ENCODE results near the gene FASTK.
"Not testable (repeated sequence)": the region's sequence is repeated elsewhere in the genome, so short reads cannot be mapped to it uniquely, and the experiment has no call there.

Gene FASTK

DNA sequence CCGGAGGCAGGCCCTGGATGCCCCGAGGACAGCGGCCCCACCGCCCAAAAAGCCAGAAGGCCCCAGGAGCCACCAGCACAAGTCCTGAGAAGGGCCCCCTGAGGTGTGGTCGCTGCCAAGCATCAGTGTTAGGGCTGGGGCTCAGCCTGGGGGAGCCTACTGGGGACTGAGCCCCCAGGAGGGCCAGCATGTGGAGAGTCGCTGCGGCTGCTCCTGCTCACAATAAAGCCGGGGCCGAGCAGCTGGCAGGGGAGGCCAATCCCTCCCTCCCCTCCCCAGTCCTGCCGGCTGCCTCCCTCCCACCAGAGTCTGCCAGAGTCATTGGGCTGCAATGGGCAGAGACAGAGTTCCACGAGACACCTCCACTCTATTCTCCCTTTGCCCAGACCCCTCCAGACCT, 35.3 kb downstream of the FASTK start:
- DNase-seq, result no peak

GRCh38 chr7:151043959-151044358, 36.6 kb downstream of the FASTK start:
- no peak for DNase-seq

GRCh38 chr7:151043449-151043848, 37.2 kb downstream of the FASTK start:
- DNase-seq, result not testable (repeated sequence)

GRCh38 chr7:151040616-151041375, 39.8 kb downstream of the FASTK start:
- no peak for DNase-seq

DNA sequence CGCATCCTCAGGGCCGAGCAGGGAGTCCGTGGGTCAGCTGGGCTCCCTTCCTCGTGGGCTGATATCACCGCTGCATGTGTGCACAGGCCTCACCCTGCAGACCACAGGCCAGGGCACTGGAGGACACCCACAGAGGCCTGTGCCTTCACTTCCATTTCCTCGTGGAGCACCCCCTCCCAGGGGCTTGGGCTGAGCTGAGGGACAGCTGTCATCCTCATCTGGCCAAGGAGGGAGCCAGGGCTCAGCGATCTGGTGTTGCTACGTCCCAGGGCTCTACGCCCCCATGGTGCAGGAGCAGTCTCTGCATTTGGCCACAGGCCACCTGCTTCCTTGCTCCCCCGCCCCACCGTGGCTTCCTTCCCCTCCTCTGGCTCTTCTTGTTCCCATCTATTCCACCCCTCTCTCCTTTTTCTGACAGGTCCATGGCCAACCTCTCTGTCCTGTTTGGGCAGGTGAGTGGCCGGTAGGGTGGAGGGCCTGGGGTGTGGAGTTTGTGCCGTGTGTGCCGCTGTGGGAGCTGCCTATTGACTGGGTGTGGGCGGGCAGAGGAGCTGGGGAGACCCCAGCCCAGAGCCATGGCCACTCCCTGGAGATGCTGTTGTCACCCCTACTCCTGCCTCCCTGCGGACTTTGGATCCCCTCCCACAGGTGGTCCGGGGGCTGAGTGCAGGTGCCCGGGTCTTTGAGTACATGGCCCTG, 40.6 kb downstream of the FASTK start:
- DNase-seq, result no peak

DNA sequence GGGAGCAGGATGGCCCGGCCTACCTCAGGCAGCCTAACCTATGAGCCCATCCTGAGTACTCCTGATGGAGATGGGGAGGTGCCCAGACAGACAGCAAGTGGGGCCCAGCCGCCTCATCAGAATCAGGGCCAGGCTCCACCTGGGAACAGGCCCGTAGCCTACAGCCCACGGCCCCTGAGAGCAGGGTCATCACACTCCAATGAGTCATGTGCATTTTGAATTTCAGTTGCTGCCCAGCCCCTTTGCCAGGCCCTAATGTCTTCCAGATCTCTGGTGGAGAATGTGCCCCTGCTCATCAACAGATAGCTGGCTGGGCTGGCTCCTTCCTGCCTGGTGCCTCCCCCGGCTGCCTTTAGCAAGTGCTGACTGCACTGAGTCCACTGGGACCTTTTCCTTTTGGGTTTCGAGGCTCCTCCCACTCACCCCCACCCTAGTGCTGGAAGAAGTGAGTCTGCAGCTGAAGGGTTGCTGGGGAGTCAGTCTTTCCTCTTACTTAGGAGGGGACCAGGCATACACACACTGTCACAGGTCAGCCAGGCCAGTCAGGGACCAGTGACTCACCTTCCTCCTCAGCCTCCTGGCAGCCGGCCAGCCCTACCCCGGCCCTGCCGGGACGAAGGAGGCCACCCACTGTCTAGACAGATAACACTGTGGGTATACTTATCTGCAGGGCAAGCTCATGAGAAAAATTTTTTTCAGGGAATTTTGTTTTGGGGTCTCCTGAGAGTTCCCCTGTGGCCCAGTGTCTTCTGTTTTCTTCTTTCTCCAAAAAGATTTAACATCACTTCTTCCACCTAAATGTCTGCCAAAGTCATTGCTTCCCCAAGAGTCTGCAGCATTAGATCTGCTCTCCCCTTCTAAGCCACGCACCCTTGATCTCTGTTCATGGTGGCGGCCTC, 41.4 kb downstream of the FASTK start:
- no peak for DNase-seq

GRCh38 chr7:151035902-151036301, 44.7 kb downstream of the FASTK start:
- DNase-seq, result no peak

GRCh38 chr7:151035026-151035717, 45.4 kb downstream of the FASTK start:
- no peak for DNase-seq

DNA sequence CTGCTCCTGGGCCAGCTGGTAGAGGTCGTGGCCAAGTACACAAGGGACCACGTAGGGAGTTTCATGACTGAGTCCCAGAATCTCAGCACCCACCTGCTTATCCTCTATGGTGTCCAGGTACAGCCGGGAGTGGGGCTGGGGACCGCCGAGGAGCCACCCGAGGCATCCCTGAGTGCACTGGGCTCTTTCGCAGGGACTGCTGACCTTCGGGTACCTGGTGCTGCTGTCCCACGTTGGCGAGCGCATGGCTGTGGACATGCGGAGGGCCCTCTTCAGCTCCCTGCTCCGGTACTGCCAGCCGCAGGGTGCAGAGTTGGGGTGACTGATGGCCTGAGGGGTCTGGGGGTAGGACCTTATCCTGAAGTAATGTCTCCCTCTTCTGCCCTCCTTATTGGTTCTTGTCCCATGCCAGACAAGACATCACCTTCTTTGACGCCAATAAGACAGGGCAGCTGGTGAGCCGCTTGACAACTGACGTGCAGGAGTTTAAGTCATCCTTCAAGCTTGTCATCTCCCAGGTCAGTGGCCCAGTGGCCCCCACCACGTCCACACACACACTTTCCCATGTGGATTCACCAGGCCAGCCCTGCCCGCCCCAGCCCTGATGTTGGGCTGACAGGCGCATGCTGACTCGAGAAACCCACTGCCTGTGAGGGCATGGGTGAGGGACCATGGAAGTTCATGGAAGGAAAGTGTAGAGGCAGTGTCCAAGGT, 46.1 kb downstream of the FASTK start:
- DNase-seq, result no peak

DNA sequence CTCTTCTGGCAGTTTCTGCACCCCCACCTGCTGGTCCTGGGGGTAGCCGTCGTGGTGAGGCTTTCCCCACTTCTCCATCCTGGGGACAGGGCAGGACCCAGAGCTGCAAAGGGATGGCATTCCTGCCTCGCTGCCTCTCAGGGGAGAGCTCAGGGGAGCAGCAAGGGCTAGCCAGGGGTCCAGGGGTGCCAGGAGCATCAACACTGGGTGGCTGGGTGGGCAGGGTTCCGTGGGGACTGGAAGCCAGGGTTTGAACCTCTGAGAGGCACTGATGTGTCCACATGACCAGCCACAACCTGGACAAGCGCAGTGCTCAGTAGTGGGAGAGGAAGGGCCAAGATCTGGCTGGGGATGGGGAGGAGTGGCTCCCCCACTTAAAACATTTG, 46.8 kb downstream of the FASTK start:
- no peak for DNase-seq

GRCh38 chr7:151032936-151033863, 47.4 kb downstream of the FASTK start:
- no peak for DNase-seq

DNA sequence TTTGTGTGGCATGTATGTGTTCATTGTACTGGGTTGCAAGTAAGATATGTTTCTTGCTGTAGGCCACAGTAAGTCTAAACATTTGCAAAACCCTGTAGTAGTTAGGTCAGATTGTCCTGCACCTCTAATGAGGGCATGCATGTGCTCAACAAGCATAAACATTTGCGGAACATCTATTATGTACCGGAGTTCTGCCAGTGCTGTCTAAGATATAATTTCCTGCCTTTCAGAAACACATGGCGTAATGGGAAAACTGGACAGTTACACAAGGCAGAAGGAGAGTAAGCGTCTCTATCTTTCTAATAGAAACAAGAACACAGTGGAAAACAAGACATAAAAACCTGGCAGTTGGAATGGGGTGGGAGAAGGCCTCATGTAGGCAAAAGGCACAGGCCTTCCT, 49.6 kb downstream of the FASTK start:
- no peak for DNase-seq

- no peak for DNase-seq
Measured at GRCh38 chr7:151028948-151029501, 51.6 kb downstream of the FASTK start.

- DNase-seq, result peak; percentile 97
Measured at GRCh38 chr7:151028131-151028947, 52.3 kb downstream of the FASTK start, which contains the start of gene ABCB8. TSS of gene ABCB8 (plus strand) at chr7:151028450. CDS start at chr7:151028516, 66 bp downstream.

- DNase-seq, result not testable (repeated sequence)
Measured at GRCh38 chr7:151027728-151028130, 52.9 kb downstream of the FASTK start.

DNA sequence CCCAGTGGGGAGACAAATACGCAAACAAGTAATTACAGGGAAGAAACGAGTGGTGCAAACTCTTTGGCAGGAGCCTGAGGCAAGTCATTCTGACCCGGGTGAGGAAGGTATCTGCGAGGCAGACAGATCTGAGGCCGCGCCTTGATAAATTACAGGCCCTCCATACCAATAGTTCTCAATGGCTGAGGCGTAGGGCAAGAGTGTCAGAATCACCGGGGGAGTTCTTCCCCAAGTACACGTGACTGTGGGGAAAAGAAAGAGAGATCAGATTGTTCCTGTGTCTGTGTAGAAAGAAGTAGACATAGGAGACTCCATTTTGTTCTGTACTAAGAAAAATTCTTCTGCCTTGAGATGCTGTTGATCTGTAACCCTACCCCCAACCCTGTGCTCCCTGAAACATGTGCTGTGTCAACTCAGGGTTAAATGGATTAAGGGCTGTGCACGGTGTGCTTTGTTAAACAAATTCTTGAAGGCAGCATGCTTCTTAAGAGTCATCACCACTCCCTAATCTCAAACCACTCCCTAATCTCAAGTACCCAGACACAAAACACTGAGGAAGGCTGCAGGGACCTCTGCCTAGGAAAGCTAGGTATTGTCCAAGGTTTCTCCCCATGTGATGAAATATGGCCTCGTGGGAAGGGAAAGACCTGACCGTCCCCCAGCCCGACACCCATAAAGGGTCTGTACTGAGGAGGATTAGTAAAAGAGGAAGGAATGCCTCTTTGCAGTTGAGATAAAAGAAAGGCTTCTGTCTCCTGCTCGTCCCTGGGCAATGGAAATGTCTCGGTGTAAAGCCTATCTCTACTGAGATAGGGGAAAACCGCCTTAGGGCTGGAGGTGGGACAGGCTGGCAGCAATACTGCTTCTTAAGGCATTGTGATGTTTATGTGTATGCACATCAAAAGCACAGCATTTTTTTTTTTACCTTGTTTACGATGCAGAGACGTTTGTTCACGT, 53.6 kb downstream of the FASTK start:
- DNase-seq, result not testable (repeated sequence)
